Smooth muscle cell (in vitro differentiated cells): ENCODE results near the gene SUMO2. TPM values are rescaled to one million over a fixed set of nuclear protein-coding genes. Genes with fewer than 3 reads are reported as not detected.

Experiments used
- DNase-seq: peaks from one replicate; lab custom pipeline; 2025; ENCODE audit not compliant: unreplicated experiment; lab: John Stamatoyannopoulos, UW
- H2AFZ ChIP-seq: fragments of 200-600 bp; sonication (generic); 2 replicates; pipeline ENCODE4 v1.6.0; 2016; ENCODE audit warnings: antibody characterized with exemption, low read depth, mild to moderate bottlenecking
- H3F3A ChIP-seq: fragments of 200-600 bp; sonication (generic); 2 replicates; pipeline ENCODE4 v1.6.0; 2017; ENCODE audit warnings: antibody characterized with exemption, low read depth
- H3K27ac ChIP-seq: fragments of 200-600 bp; sonication (generic); 2 replicates; pipeline ENCODE4 v1.5.1; 2016; ENCODE audit warnings: low read depth, mild to moderate bottlenecking
- H3K27me3 ChIP-seq: fragments of 200-600 bp; sonication (generic); 2 replicates; pipeline ENCODE4 v1.6.1; 2016; ENCODE audit warnings: low read depth, mild to moderate bottlenecking
- H3K36me3 ChIP-seq: fragments of 200-600 bp; sonication (generic); 2 replicates; pipeline ENCODE4 v1.5.1; 2016; ENCODE audit warnings: low read depth
- H3K4me1 ChIP-seq: fragments of 200-600 bp; sonication (generic); 2 replicates; pipeline ENCODE4 v1.5.1; 2016; ENCODE audit warnings: low read depth
- H3K4me2 ChIP-seq: fragments of 200-600 bp; sonication (generic); 2 replicates; pipeline ENCODE4 v1.6.0; 2016; ENCODE audit warnings: mild to moderate bottlenecking
- H3K4me3 ChIP-seq: fragments of 200-600 bp; sonication (generic); 2 replicates; pipeline ENCODE4 v1.5.1; 2016; ENCODE audit warnings: mild to moderate bottlenecking
- H3K79me2 ChIP-seq: fragments of 200-600 bp; sonication (generic); 2 replicates; pipeline ENCODE4 v1.6.0; 2016; ENCODE audit warnings: low read depth, mild to moderate bottlenecking
- H3K9ac ChIP-seq: fragments of 200-600 bp; sonication (generic); 2 replicates; pipeline ENCODE4 v1.6.0; 2016; ENCODE audit warnings: low read depth
- H3K9me3 ChIP-seq: fragments of 200-600 bp; sonication (generic); replicated peaks from 2 replicates; pipeline ENCODE4 v1.5.1; 2016; ENCODE audit warnings: low read depth
- H4K20me1 ChIP-seq: fragments of 200-600 bp; sonication (generic); 2 replicates; pipeline ENCODE4 v1.6.0; 2016; ENCODE audit warnings: low read depth
- WGBS: methylation state at CpG from one replicate; pipeline ENCODE4 v1.1.7; 2016; ENCODE audit warnings: low lambda C conversion rate; 5-methylcytosine and 5-hydroxymethylcytosine counted together
- polyA plus RNA-seq: library from polyadenylated mRNA; unstranded; fragments of >200 nt; fragmentation: Nextera tagmentation; extraction: Ambion mirVana; gene quantifications from 2 replicates; pipeline ENCODE4 v1.2.1, GENCODE V29; 2016
- total RNA-seq: library from RNA; depleted of rRNA; stranded (reverse); fragments of >200 nt; gene quantifications from 2 replicates; pipeline ENCODE4 v1.2.3, GENCODE V29; 2014
- TF ChIP-seq, protein P1 (sequence below): fragments of 200-600 bp; sonication (generic); IDR thresholded peaks from 2 replicates; pipeline ENCODE4 v1.5.1; 2017; ENCODE audit warnings: borderline replicate concordance, mild to moderate bottlenecking, antibody characterized with exemption; ENCODE audit not compliant: insufficient read depth, poor library complexity, severe bottlenecking

SUMO2 gene
- total and polyA plus RNA-seq, 2 experiments from 2014 or later: 111 to 419 TPM

DNA sequence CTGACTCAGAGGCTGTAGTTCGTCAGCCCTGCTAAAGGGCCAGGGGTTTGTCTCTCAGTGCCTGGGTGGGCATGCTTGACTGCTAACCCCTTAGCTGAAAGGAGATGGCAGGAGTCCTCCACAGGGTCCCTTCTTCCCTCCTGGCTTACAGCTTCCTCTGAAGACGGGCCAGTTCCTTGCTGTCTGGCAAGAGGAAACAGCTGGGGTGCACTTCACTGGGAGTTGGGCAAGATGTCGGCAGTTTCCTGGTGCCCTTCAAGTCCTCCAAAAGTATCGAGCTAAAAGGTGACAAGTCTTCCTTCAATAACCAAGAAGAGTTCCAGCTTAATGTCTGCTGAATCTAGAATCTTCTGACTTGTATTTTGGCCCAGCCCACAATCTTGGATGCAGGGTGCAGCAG lies 46.1 kb upstream of the SUMO2 start:
- no peak overlapping the region for H3K4me2 ChIP-seq
- H3K27ac ChIP-seq: no peak overlapping the region
- no peak for DNase-seq
- no peaks in the 10 kb centered on the region for H4K20me1 ChIP-seq
- H3K36me3 ChIP-seq: no peaks in the 10 kb centered on the region
- WGBS: 98% methylated on average over 4 of the region's 4 CpGs
- no peak overlapping the region for H3K4me3 ChIP-seq
- no peak overlapping the region for H2AFZ ChIP-seq
- no peak overlapping the region for H3K9ac ChIP-seq
- TF ChIP-seq, protein P1, sequence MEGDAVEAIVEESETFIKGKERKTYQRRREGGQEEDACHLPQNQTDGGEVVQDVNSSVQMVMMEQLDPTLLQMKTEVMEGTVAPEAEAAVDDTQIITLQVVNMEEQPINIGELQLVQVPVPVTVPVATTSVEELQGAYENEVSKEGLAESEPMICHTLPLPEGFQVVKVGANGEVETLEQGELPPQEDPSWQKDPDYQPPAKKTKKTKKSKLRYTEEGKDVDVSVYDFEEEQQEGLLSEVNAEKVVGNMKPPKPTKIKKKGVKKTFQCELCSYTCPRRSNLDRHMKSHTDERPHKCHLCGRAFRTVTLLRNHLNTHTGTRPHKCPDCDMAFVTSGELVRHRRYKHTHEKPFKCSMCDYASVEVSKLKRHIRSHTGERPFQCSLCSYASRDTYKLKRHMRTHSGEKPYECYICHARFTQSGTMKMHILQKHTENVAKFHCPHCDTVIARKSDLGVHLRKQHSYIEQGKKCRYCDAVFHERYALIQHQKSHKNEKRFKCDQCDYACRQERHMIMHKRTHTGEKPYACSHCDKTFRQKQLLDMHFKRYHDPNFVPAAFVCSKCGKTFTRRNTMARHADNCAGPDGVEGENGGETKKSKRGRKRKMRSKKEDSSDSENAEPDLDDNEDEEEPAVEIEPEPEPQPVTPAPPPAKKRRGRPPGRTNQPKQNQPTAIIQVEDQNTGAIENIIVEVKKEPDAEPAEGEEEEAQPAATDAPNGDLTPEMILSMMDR: no peak
- H3K79me2 ChIP-seq: no peaks in the 10 kb centered on the region
- no peaks in the 10 kb centered on the region for H3K4me1 ChIP-seq
- no peaks in the 10 kb centered on the region for H3K27me3 ChIP-seq
- no peaks in the 10 kb centered on the region for H3F3A ChIP-seq
- no peaks in the 10 kb centered on the region for H3K9me3 ChIP-seq

DNA sequence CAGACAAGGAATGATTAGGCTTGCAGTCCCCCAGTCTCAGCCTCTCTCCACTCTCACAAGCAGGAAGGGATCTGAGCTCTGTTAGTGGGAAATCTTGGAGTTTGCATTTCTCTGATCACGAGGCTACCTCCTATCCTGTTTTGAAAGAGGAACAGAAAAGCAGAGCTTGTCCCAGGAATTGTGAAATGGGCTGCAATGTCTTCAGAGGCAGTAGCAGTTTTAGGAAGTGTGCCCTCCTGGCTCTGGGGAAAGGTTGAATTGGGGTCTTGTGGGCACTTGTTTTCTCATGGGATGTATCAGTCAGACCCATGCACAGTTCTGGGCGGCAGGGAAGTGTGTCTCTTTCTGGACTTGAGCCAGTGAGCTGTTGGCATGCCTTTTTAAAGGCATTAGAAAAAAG lies 45.5 kb upstream of the SUMO2 start:
- 98% methylated on average over 2 of the region's 2 CpGs for WGBS
- H3K27ac ChIP-seq: no peak overlapping the region
- no peaks in the 10 kb centered on the region for H4K20me1 ChIP-seq
- no peak overlapping the region for H3K9ac ChIP-seq
- H3K79me2 ChIP-seq: no peaks in the 10 kb centered on the region
- H3F3A ChIP-seq: no peaks in the 10 kb centered on the region
- no peak for DNase-seq
- H3K4me3 ChIP-seq: no peak overlapping the region
- no peaks in the 10 kb centered on the region for H3K9me3 ChIP-seq
- no peak overlapping the region for H3K4me2 ChIP-seq
- no peaks in the 10 kb centered on the region for H3K36me3 ChIP-seq
- no peaks in the 10 kb centered on the region for H3K27me3 ChIP-seq
- TF ChIP-seq, protein P1: no peak
- H2AFZ ChIP-seq: no peak overlapping the region
- no peaks in the 10 kb centered on the region for H3K4me1 ChIP-seq

DNA sequence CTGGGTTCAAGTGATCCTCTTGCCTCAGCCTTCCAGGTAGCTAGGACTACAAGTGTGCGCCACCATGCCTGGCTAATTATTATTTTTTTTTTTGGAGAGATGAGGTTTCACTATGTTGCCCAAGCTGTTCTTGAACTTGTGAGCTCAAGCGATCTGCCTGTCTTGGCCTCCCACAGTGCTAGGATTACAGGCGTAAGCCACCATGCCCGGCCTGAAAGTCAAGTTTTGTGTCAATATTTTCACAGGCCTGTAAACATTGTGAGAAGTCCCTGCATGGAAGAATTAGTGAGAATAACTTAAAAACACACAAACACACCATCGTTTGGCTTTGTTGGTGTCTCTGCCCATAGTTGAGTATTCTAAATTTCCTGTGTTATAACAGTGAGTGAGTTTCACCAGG lies 45.0 kb upstream of the SUMO2 start:
- no peak overlapping the region for H2AFZ ChIP-seq
- no peaks in the 10 kb centered on the region for H3K9me3 ChIP-seq
- no peak overlapping the region for H3K4me2 ChIP-seq
- H3K36me3 ChIP-seq: no peaks in the 10 kb centered on the region
- H3K27me3 ChIP-seq: no peaks in the 10 kb centered on the region
- TF ChIP-seq, protein P1: no peak
- no peak for DNase-seq
- no peak overlapping the region for H3K27ac ChIP-seq
- H3K9ac ChIP-seq: no peak overlapping the region
- no peaks in the 10 kb centered on the region for H3K4me1 ChIP-seq
- H3K4me3 ChIP-seq: no peak overlapping the region
- H4K20me1 ChIP-seq: no peaks in the 10 kb centered on the region
- H3K79me2 ChIP-seq: no peaks in the 10 kb centered on the region
- WGBS: 97% methylated on average over 5 of the region's 5 CpGs
- no peaks in the 10 kb centered on the region for H3F3A ChIP-seq

DNA sequence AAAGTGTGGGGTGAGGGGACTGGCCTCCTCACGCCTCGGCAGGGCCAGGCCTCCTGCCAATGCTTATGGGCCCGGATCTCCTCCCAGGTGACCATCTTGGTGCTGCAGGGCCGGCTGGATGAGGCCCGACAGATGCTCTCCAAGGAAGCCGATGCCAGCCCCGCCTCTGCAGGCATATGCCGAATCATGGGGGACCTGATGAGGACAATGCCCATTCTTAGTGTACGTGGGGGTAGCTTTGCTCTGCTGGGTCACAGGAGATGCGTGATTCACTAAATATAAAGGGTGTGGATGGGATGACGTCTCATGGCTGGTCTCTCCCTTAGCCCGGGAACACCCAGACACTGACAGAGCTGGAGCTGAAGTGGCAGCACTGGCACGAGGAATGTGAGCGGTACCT lies 42.3 kb upstream of the SUMO2 start:
- Histone ChIP-seq H3K27ac (no peak overlapping the region), H3K79me2 (no peaks in the 10 kb centered on the region), H3K36me3 (no peaks in the 10 kb centered on the region), H2AFZ (no peak overlapping the region), H3K9me3 (no peaks in the 10 kb centered on the region), H3K4me3 (no peak overlapping the region), H3K9ac (no peak overlapping the region), H4K20me1 (no peaks in the 10 kb centered on the region), H3K4me2 (no peak overlapping the region), H3K4me1 (no peaks in the 10 kb centered on the region), H3F3A (no peaks in the 10 kb centered on the region), H3K27me3 (no peaks in the 10 kb centered on the region)
- no peak for DNase-seq
- WGBS: 90% methylated on average over 14 of the region's 14 CpGs
- TF ChIP-seq, protein P1: no peak
